NCI-H2029 treated with DMSO at 0.1 percent for 48 hours (cell line): Measurements from ENCODE around the gene SNORC.

ENCODE experiments used
- DNase-seq: peaks from one replicate; lab custom pipeline; 2025; lab: John Stamatoyannopoulos, UW

SNORC gene

DNA sequence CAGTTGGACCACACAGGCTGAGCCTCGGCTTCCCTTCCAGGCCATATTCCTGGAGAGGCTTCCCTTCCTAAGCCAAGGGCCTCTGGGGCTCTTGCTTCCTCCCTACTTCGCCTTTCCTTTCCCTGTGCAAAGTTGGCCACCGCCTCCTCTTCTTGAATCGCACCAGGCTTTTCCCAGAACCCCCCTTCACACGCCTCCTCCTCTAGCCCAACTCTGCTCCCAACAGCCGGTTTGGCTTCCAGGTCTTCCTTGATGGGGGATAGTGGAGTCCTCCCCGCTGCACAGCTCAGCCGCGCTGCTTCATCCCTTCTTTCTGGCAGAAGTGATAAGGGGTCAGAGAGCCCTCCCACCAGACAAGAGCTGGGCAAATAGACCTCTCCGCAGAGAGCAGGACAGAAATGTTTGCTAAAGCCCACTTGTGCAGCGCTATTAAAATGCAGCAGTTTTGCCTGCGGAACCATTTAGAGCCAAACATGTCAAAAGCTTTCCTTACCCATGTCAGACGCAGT lies 56.4 kb downstream of the SNORC start:
- no peak for DNase-seq

- DNase-seq: no peak
Measured at GRCh38 chr2:232927032-232927792, 57.1 kb downstream of the SNORC start.

DNA sequence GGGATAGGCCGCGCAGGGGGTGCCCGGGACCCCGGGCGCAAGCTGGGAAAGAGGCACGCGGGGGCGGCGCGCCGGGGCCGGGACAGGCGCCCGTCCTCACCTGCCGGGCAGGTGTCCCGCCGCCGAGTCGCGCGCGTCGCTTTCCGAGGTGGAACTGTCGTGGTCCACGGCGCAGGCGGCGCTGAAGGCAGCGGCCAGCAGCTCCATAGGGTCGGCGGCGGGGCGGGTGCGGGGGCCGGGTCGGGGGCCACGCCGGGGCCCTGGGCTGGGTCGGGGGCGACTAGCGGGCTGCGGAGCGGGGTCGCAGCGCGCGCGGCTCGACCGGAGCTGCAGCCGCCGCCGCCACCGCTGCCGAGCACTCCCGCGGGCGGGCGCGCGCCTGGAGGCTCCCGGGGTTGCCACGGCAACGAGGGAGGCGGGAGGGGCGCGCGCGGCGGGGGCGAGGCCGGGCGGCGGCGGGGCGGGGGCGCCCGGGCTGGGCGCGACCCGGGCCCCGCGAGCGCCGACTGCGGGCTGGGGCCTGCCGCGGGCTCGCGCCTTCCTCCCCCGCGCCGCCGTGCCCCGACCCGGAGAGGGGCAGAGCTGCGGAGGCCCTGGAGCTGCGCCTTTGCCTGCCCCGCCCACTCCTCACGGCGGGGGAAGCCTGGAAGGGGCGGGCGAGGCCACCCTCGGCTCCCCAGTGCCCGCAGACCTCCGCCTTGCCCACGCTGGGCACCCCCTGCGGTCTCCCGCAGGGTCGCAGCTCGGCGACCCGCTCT lies 57.9 kb downstream of the SNORC start:
- DNase-seq: no peak
